GM23248 (cell line): ENCODE measurements around the gene PLAAT3. TPM values are rescaled to one million over a fixed set of nuclear protein-coding genes. Genes with fewer than 3 reads are reported as not detected.

Experiments
- DNase-seq: peaks from one replicate; pipeline ENCODE4 v3.0.0-alpha.2; 2015
- H2AFZ ChIP-seq: fragments of 200-600 bp; sonication (generic); 2 replicates; pipeline ENCODE4 v1.6.1; 2016; ENCODE audit warnings: antibody characterized with exemption
- H3F3A ChIP-seq: fragments of 200-600 bp; sonication (generic); 2 replicates; pipeline ENCODE4 v1.6.1; 2016; ENCODE audit warnings: mild to moderate bottlenecking, antibody characterized with exemption, mixed run types; ENCODE audit not compliant: insufficient read depth
- H3K27ac ChIP-seq: fragments of 200-600 bp; sonication (generic); 2 replicates; pipeline ENCODE4 v1.5.1; 2016; ENCODE audit warnings: mild to moderate bottlenecking
- H3K27me3 ChIP-seq: fragments of 200-600 bp; sonication (generic); replicated peaks from 2 replicates; pipeline ENCODE4 v1.6.1; 2016; ENCODE audit warnings: mild to moderate bottlenecking; ENCODE audit not compliant: insufficient read depth
- H3K36me3 ChIP-seq: fragments of 200-600 bp; sonication (generic); 2 replicates; pipeline ENCODE4 v1.6.1; 2016; ENCODE audit warnings: low read depth, mild to moderate bottlenecking
- H3K4me1 ChIP-seq: fragments of 200-600 bp; sonication (generic); 2 replicates; pipeline ENCODE4 v1.6.1; 2016; ENCODE audit warnings: mild to moderate bottlenecking; ENCODE audit not compliant: insufficient read depth
- H3K4me2 ChIP-seq: fragments of 200-600 bp; sonication (generic); one replicate; pipeline ENCODE4 v1.6.1; 2016; ENCODE audit warnings: mild to moderate bottlenecking; ENCODE audit not compliant: unreplicated experiment
- H3K4me3 ChIP-seq: fragments of 200-600 bp; sonication (generic); 2 replicates; pipeline ENCODE4 v1.5.1; 2016; ENCODE audit warnings: mild to moderate bottlenecking
- H3K79me2 ChIP-seq: fragments of 200-600 bp; sonication (generic); 2 replicates; pipeline ENCODE4 v1.6.1; 2016; ENCODE audit warnings: mild to moderate bottlenecking; ENCODE audit not compliant: insufficient read depth
- H3K9ac ChIP-seq: fragments of 200-600 bp; sonication (generic); 2 replicates; pipeline ENCODE4 v1.6.1; 2016; ENCODE audit warnings: mild to moderate bottlenecking
- H3K9me2 ChIP-seq: fragments of 200-600 bp; sonication (generic); 2 replicates; pipeline ENCODE4 v1.6.1; 2016; ENCODE audit warnings: mixed run types, mild to moderate bottlenecking, moderate library complexity; ENCODE audit not compliant: insufficient read depth
- H3K9me3 ChIP-seq: fragments of 200-600 bp; sonication (generic); one replicate; pipeline ENCODE4 v1.6.1; 2017; ENCODE audit warnings: low read depth
- H4K20me1 ChIP-seq: fragments of 200-600 bp; sonication (generic); 2 replicates; pipeline ENCODE4 v1.6.0; 2016; ENCODE audit not compliant: insufficient read depth
- EZH2 ChIP-seq: fragments of 200-600 bp; sonication (generic); IDR thresholded peaks from 2 replicates; pipeline ENCODE4 v1.6.1; 2018; ENCODE audit warnings: antibody characterized with exemption, mild to moderate bottlenecking; ENCODE audit not compliant: insufficient read depth, poor library complexity, severe bottlenecking
- EZH2phosphoT487 ChIP-seq: fragments of 200-600 bp; sonication (generic); IDR thresholded peaks from 2 replicates; pipeline ENCODE4 v1.6.1; 2018; ENCODE audit warnings: antibody characterized with exemption, moderate library complexity, mild to moderate bottlenecking, low read depth; ENCODE audit not compliant: insufficient read depth
- WGBS, 2 experiments: methylation state at CpG; one replicate each; pipeline ENCODE4 v1.1.6; 2015 to 2017; ENCODE audit warnings: low lambda C conversion rate in 2 of 2, low coverage in 1 of 2; ENCODE audit errors: missing lambda C conversion rate in 2 of 2; 5-methylcytosine and 5-hydroxymethylcytosine counted together
- in situ Hi-C: fragments of 300-500 bp; cut with MboI; formaldehyde crosslinking; loops from 2 replicates; pipeline ENCODE4 v1.15.0; 2020
- polyA plus RNA-seq: library from polyadenylated mRNA; unstranded; fragments of >200 nt; fragmentation: Nextera tagmentation; extraction: Ambion mirVana; gene quantifications from 2 replicates; pipeline ENCODE4 v1.2.1, GENCODE V29; 2016
- total RNA-seq: library from RNA; depleted of rRNA; stranded (reverse); fragments of >200 nt; shearing (Covaris generic); gene quantifications from 2 replicates; pipeline ENCODE4 v1.2.3, GENCODE V29; 2014; rRNA removed

PLAAT3 gene
- total and polyA plus RNA-seq, 2 experiments from 2014 or later, result 4.3 to 4.9 TPM

- in situ Hi-C loops, result no loop called here
- no peaks in the 10 kb centered on the region for H3F3A ChIP-seq
Observed at GRCh38 chr11:63527667-63528066, 86.6 kb downstream of the PLAAT3 start.

More at GRCh38 chr11:63527667-63528066, 86.6 kb downstream of the PLAAT3 start:
- no peaks in the 10 kb centered on the region for H3K9me3 ChIP-seq
- no peak for TF ChIP-seq EZH2
- no peak for TF ChIP-seq EZH2phosphoT487
- WGBS, 2 experiments, result 65 to 68% methylated on average over 2 of the region's 2 CpGs
- H3K9me2 ChIP-seq, result no peaks in the 10 kb centered on the region
- no peak overlapping the region for H2AFZ ChIP-seq
- H3K9ac ChIP-seq, result no peak overlapping the region
- no peaks in the 10 kb centered on the region for H3K36me3 ChIP-seq
- H3K27ac ChIP-seq, result no peak overlapping the region
- no peak for DNase-seq
- no peaks in the 10 kb centered on the region for H3K79me2 ChIP-seq
- no peak overlapping the region for H3K4me3 ChIP-seq
- no peaks in the 10 kb centered on the region for H3K27me3 ChIP-seq
- no peaks in the 10 kb centered on the region for H4K20me1 ChIP-seq
- no peaks in the 10 kb centered on the region for H3K4me1 ChIP-seq
- H3K4me2 ChIP-seq, result no peak overlapping the region

Other genes with a start within 250 kb of the PLAAT3 start
- gene SLC22A9, start 244.6 kb downstream of the PLAAT3 start, total RNA-seq, result not detected in 2 replicates
- not detected in 2 replicates for gene SLC22A9, start 244.6 kb downstream of the PLAAT3 start, polyA plus RNA-seq
- gene PLAAT5, start 123.3 kb downstream of the PLAAT3 start, total RNA-seq, result not detected in 2 replicates
- gene PLAAT5, start 123.3 kb downstream of the PLAAT3 start, polyA plus RNA-seq, result not detected in 2 replicates
- not detected in 2 replicates for gene LGALS12, start 108.3 kb downstream of the PLAAT3 start, total RNA-seq
- gene LGALS12, start 108.3 kb downstream of the PLAAT3 start, polyA plus RNA-seq, result not detected in 2 replicates
- gene PLAAT4, start 77.6 kb downstream of the PLAAT3 start, total RNA-seq, result 0.65 and 3.2 TPM in 2 replicates
- 0.84 and 1.2 TPM in 2 replicates for gene PLAAT4, start 77.6 kb downstream of the PLAAT3 start, polyA plus RNA-seq
- not detected in 2 replicates for gene PLAAT2, start 51.1 kb downstream of the PLAAT3 start, total RNA-seq
- gene PLAAT2, start 51.1 kb downstream of the PLAAT3 start, polyA plus RNA-seq, result not detected in 2 replicates
- 199 and 210 TPM in 2 replicates for gene ATL3, start 56.9 kb upstream of the PLAAT3 start, total RNA-seq
- gene ATL3, start 56.9 kb upstream of the PLAAT3 start, polyA plus RNA-seq, result 79.5 and 79.9 TPM in 2 replicates
- 66.9 and 113 TPM in 2 replicates for gene RTN3, start 67.1 kb upstream of the PLAAT3 start, total RNA-seq
- 123 and 127 TPM in 2 replicates for gene RTN3, start 67.1 kb upstream of the PLAAT3 start, polyA plus RNA-seq
- gene ZFTA, start 154.3 kb upstream of the PLAAT3 start, total RNA-seq, result 16.6 and 23.0 TPM in 2 replicates
- gene ZFTA, start 154.3 kb upstream of the PLAAT3 start, polyA plus RNA-seq, result 0.87 and 0.96 TPM in 2 replicates
- 10.6 and 15.3 TPM in 2 replicates for gene SPINDOC, start 199.0 kb upstream of the PLAAT3 start, total RNA-seq
- gene SPINDOC, start 199.0 kb upstream of the PLAAT3 start, polyA plus RNA-seq, result 0.30 and 0.86 TPM in 2 replicates
- gene MARK2, start 224.7 kb upstream of the PLAAT3 start, total RNA-seq, result 14.8 and 15.8 TPM in 2 replicates
- gene MARK2, start 224.7 kb upstream of the PLAAT3 start, polyA plus RNA-seq, result 8.6 and 8.9 TPM in 2 replicates